Cardiac fibroblast (primary cell): ENCODE measurements around the gene RPGR.

ENCODE experiments used
- DNase-seq, 2 donors: peaks; one replicate each; pipeline versions ENCODE4 v3.0.0 to v3.0.0-alpha.2; 2010; ENCODE audit warnings: low read depth in 2 of 2
- H3K4me3 ChIP-seq, 2 donors: replicated peaks in 1 of 2; 1 replicate in 1 of 2; 2 replicates in 1 of 2; pipeline ENCODE4 v1.5.1; 2011; ENCODE audit warnings: low read depth in 2 of 2, low read length in 2 of 2, mild to moderate bottlenecking in 2 of 2, moderate library complexity in 1 of 2
- TF ChIP-seq, protein P1 (sequence below): IDR thresholded peaks from one replicate; pipeline ENCODE4 v1.5.1; 2011; ENCODE audit warnings: low read depth, mild to moderate bottlenecking, low read length, inconsistent platforms

The RPGR gene

DNA sequence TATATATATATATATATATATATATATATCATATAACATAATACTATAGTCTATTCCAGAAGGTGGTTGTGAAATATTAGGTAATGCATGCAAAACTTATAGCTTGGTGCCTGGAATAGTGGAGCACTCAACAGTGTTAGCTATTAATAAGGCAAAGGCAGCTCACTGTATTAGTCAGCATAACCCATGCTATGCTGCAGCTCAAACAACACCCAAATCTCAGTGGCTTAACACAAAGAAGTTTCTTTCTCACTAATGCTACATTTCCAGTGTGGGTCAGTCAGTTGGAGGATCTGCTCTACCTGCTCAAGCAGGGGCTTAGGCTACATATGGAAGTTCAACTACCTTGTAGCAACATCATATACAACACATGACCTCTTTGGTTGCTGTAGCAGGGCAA lies 5.2 kb upstream of the RPGR start:
- DNase-seq: no peak
- no peak overlapping the region for H3K4me3 ChIP-seq
- TF ChIP-seq, protein P1, sequence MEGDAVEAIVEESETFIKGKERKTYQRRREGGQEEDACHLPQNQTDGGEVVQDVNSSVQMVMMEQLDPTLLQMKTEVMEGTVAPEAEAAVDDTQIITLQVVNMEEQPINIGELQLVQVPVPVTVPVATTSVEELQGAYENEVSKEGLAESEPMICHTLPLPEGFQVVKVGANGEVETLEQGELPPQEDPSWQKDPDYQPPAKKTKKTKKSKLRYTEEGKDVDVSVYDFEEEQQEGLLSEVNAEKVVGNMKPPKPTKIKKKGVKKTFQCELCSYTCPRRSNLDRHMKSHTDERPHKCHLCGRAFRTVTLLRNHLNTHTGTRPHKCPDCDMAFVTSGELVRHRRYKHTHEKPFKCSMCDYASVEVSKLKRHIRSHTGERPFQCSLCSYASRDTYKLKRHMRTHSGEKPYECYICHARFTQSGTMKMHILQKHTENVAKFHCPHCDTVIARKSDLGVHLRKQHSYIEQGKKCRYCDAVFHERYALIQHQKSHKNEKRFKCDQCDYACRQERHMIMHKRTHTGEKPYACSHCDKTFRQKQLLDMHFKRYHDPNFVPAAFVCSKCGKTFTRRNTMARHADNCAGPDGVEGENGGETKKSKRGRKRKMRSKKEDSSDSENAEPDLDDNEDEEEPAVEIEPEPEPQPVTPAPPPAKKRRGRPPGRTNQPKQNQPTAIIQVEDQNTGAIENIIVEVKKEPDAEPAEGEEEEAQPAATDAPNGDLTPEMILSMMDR: no peak

DNA sequence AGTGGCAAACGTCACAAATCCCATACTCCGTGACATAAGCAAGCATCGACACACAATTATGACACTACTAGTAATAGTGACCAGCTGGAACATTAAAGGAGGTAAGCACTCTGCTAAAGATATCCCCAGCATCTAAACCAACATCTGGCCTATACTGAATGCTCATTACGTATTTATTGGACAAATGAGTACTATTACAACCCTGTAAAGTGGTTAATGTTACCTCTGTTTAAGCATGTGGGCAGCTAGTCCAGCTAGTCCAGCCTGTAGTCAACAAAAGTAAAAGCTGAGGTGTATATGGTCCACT lies 419 bp upstream of the RPGR start:
- TF ChIP-seq, protein P1: no peak
- no peak for DNase-seq
- H3K4me3 ChIP-seq: peak overlapping the region in 1 of 2 donors; percentile 73

DNA sequence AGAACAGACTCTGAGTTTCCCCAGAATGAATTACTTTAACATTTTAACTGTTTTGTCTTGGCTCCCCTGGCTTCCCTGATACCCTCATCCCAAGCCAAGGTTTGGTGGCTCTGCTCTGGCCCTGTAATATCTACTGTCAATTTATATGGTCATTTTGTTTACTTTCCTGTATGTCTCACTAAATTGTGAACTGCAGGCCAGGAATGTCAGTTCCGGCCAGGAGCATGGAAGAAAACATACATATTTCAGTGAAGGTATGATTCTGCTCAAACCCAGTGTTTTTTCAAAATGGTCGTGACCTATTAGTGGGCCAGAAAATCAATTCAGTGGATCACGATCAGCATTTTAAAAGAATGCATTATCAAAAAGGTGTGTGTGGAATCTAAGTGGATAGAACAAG lies 1.2 kb downstream of the RPGR start:
- TF ChIP-seq, protein P1: no peak
- peak overlapping the region; percentile 60 to 73 for H3K4me3 ChIP-seq
- peak in 1 of 2 donors; percentile 4 for DNase-seq

DNA sequence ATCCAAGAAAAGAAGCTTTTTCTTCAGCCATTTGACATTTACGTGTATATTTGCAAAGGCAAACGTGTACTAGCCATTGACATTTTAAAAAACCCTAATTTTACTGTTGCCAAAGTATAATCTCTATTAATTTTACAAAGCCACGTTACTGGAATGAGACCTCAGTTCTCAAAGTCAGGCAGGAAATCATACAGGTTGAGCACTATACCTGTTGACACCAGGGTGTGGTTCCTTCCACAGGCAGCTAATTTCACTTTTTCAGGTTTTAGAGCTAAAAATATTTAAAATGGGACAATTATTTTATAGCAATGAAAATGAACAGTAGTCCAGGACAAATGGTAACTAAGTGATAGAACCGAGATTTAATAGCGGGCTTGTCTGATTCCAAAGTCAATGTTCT lies 6.5 kb downstream of the RPGR start:
- no peak overlapping the region for H3K4me3 ChIP-seq
- TF ChIP-seq, protein P1: no peak
- DNase-seq: no peak

DNA sequence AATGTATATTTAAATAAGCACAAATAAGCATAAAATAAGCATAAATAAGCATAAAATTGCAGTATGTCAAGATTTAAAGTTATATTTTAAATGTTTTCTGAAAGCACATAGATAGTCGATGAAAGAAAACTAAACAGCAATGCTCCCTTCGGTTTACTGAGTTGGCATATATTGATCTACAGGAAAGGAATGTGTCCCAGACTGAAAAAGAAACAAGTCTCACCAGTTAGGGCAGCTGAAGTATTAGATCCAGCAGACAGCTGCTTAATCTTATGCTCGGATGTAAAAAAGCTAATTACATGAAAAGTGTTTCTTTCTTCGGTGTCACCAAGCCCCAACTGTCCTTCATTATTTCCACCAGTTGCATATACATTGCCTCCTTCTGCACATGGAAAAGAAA lies 8.7 kb downstream of the RPGR start:
- DNase-seq: no peak
- H3K4me3 ChIP-seq: no peak overlapping the region
- TF ChIP-seq, protein P1: no peak

DNA sequence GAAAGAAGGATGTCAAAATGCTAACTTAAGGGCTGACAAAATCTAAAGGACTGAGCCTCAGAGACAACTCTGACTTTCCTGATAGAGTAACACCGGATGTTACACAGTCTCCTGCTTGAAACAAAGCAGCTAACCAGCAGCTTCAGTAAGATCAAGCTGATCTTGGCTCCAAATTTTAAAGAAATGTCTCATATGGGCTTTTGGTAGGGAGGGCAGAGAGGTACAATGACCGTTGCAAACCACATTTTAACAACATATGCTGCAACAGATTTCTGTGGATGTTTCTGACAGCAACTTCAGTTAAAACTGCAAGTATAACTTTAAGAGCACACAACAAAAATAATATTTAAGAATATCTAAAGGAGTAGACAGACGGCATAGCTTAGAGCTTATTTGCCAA lies 9.1 kb downstream of the RPGR start:
- TF ChIP-seq, protein P1: no peak

DNA sequence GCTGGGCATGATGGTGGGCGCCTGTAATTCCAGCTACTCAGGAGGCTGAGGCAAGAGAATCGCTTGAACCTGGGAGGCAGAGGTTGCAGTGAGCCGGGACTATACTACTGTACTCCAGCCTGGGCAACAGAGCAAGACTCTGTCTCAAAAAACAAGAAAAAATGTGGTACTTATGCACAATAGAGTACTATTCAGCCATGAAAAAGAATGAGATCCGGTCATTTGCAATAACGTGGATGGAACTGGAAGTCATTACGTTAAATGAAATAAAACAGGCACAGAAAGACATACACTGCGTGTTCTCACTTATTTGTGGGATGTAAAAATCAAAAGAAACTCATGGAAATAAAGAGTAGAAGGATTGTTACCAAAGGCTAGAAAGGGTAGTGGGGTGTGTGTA lies 12.1 kb downstream of the RPGR start:
- DNase-seq: no peak
- H3K4me3 ChIP-seq: no peak overlapping the region
- TF ChIP-seq, protein P1: no peak

More for the DNA sequence above, 9.1 kb downstream of the RPGR start:
- DNase-seq: peak; percentile 7 to 34
- H3K4me3 ChIP-seq: no peak overlapping the region
